H9 (cell line): ENCODE results near the gene GSTK1. TPM values are rescaled to one million over a fixed set of nuclear protein-coding genes. Genes with fewer than 3 reads are reported as not detected.

Experiments
- DNase-seq: peaks from one replicate; pipeline ENCODE4 v3.0.0-alpha.2; 2017
- H2AFZ ChIP-seq: one replicate; pipeline ENCODE4 v1.6.1; 2013; ENCODE audit warnings: mild to moderate bottlenecking, low read length, control low read depth, moderate library complexity
- H2AK5ac ChIP-seq: 2 replicates; pipeline ENCODE4 v1.6.1; 2013; ENCODE audit warnings: low read length, control low read depth, mixed read lengths; ENCODE audit not compliant: insufficient read length
- H2BK120ac ChIP-seq: one replicate; pipeline ENCODE4 v1.6.1; 2013; ENCODE audit warnings: low read depth, mild to moderate bottlenecking, low read length, control low read depth, inconsistent platforms; ENCODE audit not compliant: poor library complexity, severe bottlenecking
- H2BK12ac ChIP-seq: 2 replicates; pipeline ENCODE4 v1.6.1; 2013; ENCODE audit warnings: low read length, control low read depth, mixed read lengths, low read depth; ENCODE audit not compliant: insufficient read length
- H2BK15ac ChIP-seq: 2 replicates; pipeline ENCODE4 v1.6.1; 2013; ENCODE audit warnings: low read depth, low read length, control low read depth
- H2BK20ac ChIP-seq: one replicate; pipeline ENCODE4 v1.6.1; 2013; ENCODE audit warnings: low read depth, mild to moderate bottlenecking, low read length, control low read depth, inconsistent platforms; ENCODE audit not compliant: poor library complexity, severe bottlenecking
- H2BK5ac ChIP-seq: 2 replicates; pipeline ENCODE4 v1.6.1; 2013; ENCODE audit warnings: low read length, control low read depth, mixed read lengths; ENCODE audit not compliant: insufficient read length
- H3K14ac ChIP-seq: 2 replicates; pipeline ENCODE4 v1.6.1; 2013; ENCODE audit warnings: low read length, control low read depth; ENCODE audit not compliant: insufficient read depth
- H3K18ac ChIP-seq: 2 replicates; pipeline ENCODE4 v1.6.1; 2013; ENCODE audit warnings: low read depth, mild to moderate bottlenecking, mixed read lengths, low read length, control low read depth; ENCODE audit not compliant: insufficient read length
- H3K23ac ChIP-seq: 2 replicates; pipeline ENCODE4 v1.6.1; 2013; ENCODE audit warnings: low read length, control low read depth, mixed read lengths, low read depth; ENCODE audit not compliant: insufficient read length
- H3K23me2 ChIP-seq: 2 replicates; pipeline ENCODE4 v1.6.1; 2013; ENCODE audit warnings: low read depth, mild to moderate bottlenecking, mixed read lengths, low read length, control low read depth; ENCODE audit not compliant: insufficient read length, poor library complexity, severe bottlenecking
- H3K27ac ChIP-seq: 2 replicates; pipeline ENCODE4 v1.5.1; 2013; ENCODE audit warnings: low read length, control low read depth, mixed read lengths, low read depth; ENCODE audit not compliant: insufficient read length
- H3K27me3 ChIP-seq: 2 replicates; pipeline ENCODE4 v1.6.1; 2013; ENCODE audit warnings: low read length, control low read depth, inconsistent platforms; ENCODE audit not compliant: insufficient read depth
- H3K4ac ChIP-seq: 2 replicates; pipeline ENCODE4 v1.6.1; 2013; ENCODE audit warnings: low read depth, mild to moderate bottlenecking, control low read depth, inconsistent platforms, low read length, moderate library complexity
- H3K4me1 ChIP-seq: 2 replicates; pipeline ENCODE4 v1.6.1; 2013; ENCODE audit warnings: low read length, control low read depth, inconsistent platforms; ENCODE audit not compliant: insufficient read depth
- H3K4me2 ChIP-seq: 2 replicates; pipeline ENCODE4 v1.6.1; 2013; ENCODE audit warnings: low read length, control low read depth, mixed read lengths; ENCODE audit not compliant: insufficient read length, insufficient read depth
- H3K56ac ChIP-seq: 2 replicates; pipeline ENCODE4 v1.6.1; 2013; ENCODE audit warnings: low read depth, mild to moderate bottlenecking, mixed read lengths, low read length, control low read depth; ENCODE audit not compliant: insufficient read length
- H3K79me1 ChIP-seq: 2 replicates; pipeline ENCODE4 v1.6.1; 2013; ENCODE audit warnings: low read depth, mild to moderate bottlenecking, moderate library complexity, low read length, control low read depth, inconsistent platforms; ENCODE audit not compliant: insufficient read depth, poor library complexity, severe bottlenecking
- H3K79me2 ChIP-seq: 2 replicates; pipeline ENCODE4 v1.6.1; 2013; ENCODE audit warnings: low read length, control low read depth, inconsistent platforms; ENCODE audit not compliant: insufficient read depth
- H3K9ac ChIP-seq: 2 replicates; pipeline ENCODE4 v1.6.1; 2013; ENCODE audit warnings: low read length, control low read depth, mixed read lengths; ENCODE audit not compliant: insufficient read length; ENCODE audit errors: extremely low read depth
- H3K9me3 ChIP-seq: one replicate; pipeline ENCODE4 v1.6.1; 2013; ENCODE audit warnings: low read depth, low read length, inconsistent platforms; ENCODE audit not compliant: control insufficient read depth
- H3T11ph ChIP-seq: one replicate; pipeline ENCODE4 v1.6.1; 2013; ENCODE audit warnings: mild to moderate bottlenecking, low read length, control low read depth, inconsistent platforms
- H4K20me1 ChIP-seq: one replicate; pipeline ENCODE4 v1.6.1; 2013; ENCODE audit not compliant: control insufficient read depth, insufficient read length, insufficient read depth
- H4K5ac ChIP-seq: 2 replicates; pipeline ENCODE4 v1.6.1; 2013; ENCODE audit warnings: low read depth, mild to moderate bottlenecking, mixed read lengths, low read length, control low read depth; ENCODE audit not compliant: insufficient read length
- H4K8ac ChIP-seq: replicated peaks from 2 replicates; pipeline ENCODE4 v1.6.1; 2013; ENCODE audit warnings: low read length, control low read depth, mixed read lengths, low read depth; ENCODE audit not compliant: insufficient read length
- H4K91ac ChIP-seq: 2 replicates; pipeline ENCODE4 v1.6.1; 2013; ENCODE audit warnings: low read depth, mild to moderate bottlenecking, moderate library complexity, mixed read lengths, low read length, control low read depth; ENCODE audit not compliant: insufficient read length
- H3K27ac Mint-ChIP-seq, 3 experiments: 2 replicates in 2 of 3; 3 replicates in 1 of 3; pipeline ENCODE4 v1.8.0; 2020 to 2021; ENCODE audit warnings: mixed read lengths in 3 of 3, mild to moderate bottlenecking in 1 of 3, moderate library complexity in 1 of 3
- H3K27me3 Mint-ChIP-seq: 2 replicates; pipeline ENCODE4 v1.8.0; 2021; ENCODE audit warnings: low read depth, mild to moderate bottlenecking, moderate library complexity, mixed read lengths
- H3K36me3 Mint-ChIP-seq, 3 experiments: 2 replicates in 2 of 3; 3 replicates in 1 of 3; pipeline ENCODE4 v1.8.0; 2020 to 2021; ENCODE audit warnings: low read depth in 3 of 3, mixed read lengths in 3 of 3; ENCODE audit not compliant: insufficient read depth in 1 of 3
- H3K4me1 Mint-ChIP-seq, 2 experiments: 2 replicates each; pipeline ENCODE4 v1.8.0; 2020; ENCODE audit warnings: mixed read lengths in 2 of 2
- H3K4me3 Mint-ChIP-seq, 2 experiments: 2 replicates in 1 of 2; 3 replicates in 1 of 2; pipeline ENCODE4 v1.8.0; 2020 to 2021; ENCODE audit warnings: mild to moderate bottlenecking in 2 of 2, mixed read lengths in 2 of 2, moderate library complexity in 1 of 2
- H3K9me3 Mint-ChIP-seq, 2 experiments: 2 replicates in 1 of 2; 3 replicates in 1 of 2; pipeline ENCODE4 v1.8.0; 2020; ENCODE audit warnings: mild to moderate bottlenecking in 2 of 2, mixed read lengths in 2 of 2, moderate library complexity in 1 of 2
- WGBS: extraction: QIAGEN DNeasy Blood & Tissue Kit; methylation state at CpG from one replicate; pipeline ENCODE4 v1.1.7; 2013; ENCODE audit warnings: missing lambda C conversion rate, low lambda C conversion rate, mixed read lengths; ENCODE audit not compliant: insufficient read length; ENCODE audit errors: extremely low coverage; 5-methylcytosine and 5-hydroxymethylcytosine counted together
- total RNA-seq: library from RNA; stranded (reverse); gene quantifications from 2 replicates; pipeline ENCODE4 v1.2.1, GENCODE V29; 2021
- TF ChIP-seq, protein P1 (sequence below): fragments of 200-600 bp; sonication (generic); conservative IDR thresholded peaks from 3 replicates; pipeline ENCODE4 v1.8.0; 2021; ENCODE audit warnings: antibody characterized with exemption, mild to moderate bottlenecking

Gene GSTK1
- total RNA-seq, 1 experiment from 2014 or later = 36.1 TPM

DNA sequence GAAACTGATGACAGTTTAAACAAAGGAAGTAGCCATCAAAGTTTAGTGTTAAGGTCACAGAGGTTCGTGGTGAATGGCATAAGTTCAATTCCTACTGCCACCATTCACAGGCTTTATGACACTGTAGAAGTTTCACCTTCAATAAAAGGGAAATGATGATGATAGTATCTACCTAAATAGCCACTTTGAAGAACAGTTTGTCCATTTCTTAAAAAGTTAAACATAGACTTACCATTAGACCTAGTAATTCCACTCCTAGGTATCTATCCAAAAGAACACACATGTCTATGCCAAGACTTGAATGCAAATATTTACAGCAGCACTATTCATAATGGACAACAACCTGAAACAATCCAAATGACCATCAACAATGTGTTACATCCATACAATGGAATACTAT, 18.9 kb upstream of the GSTK1 start:
- peaks cover 12% of the 10 kb centered on the region for H3K27me3 Mint-ChIP-seq
- H3K36me3 Mint-ChIP-seq = no peaks in the 10 kb centered on the region
- Histone ChIP-seq H3K27me3 (no peaks in the 10 kb centered on the region), H3K4me1 (no peaks in the 10 kb centered on the region), H3K14ac (no peak overlapping the region), H2BK15ac (no peak overlapping the region), H3K9ac (no peak overlapping the region), H3K27ac (no peak overlapping the region), H3K79me2 (no peaks in the 10 kb centered on the region), H4K20me1 (no peaks in the 10 kb centered on the region), H3K79me1 (no peaks in the 10 kb centered on the region), H2AFZ (no peak overlapping the region), H2BK120ac (no peak overlapping the region), H3K23ac (no peak overlapping the region), H2BK5ac (no peak overlapping the region), H3K4me2 (no peak overlapping the region), H4K91ac (no peak overlapping the region), H3T11ph (no peak overlapping the region), H3K23me2 (no peaks in the 10 kb centered on the region), H4K5ac (no peak overlapping the region), H3K18ac (no peak overlapping the region), H2AK5ac (no peak overlapping the region), H4K8ac (no peak overlapping the region), H3K4ac (no peak overlapping the region), H3K56ac (no peak overlapping the region), H2BK20ac (no peak overlapping the region), H2BK12ac (no peak overlapping the region), H3K9me3 (no peaks in the 10 kb centered on the region)
- peaks cover 3 to 7% of the 10 kb centered on the region in 2 experiments; a peak in 3 of 4 replicates for H3K4me1 Mint-ChIP-seq
- H3K4me3 Mint-ChIP-seq = no peak overlapping the region
- DNase-seq = no peak
- no peaks in the 10 kb centered on the region for H3K9me3 Mint-ChIP-seq
- TF ChIP-seq, protein P1, sequence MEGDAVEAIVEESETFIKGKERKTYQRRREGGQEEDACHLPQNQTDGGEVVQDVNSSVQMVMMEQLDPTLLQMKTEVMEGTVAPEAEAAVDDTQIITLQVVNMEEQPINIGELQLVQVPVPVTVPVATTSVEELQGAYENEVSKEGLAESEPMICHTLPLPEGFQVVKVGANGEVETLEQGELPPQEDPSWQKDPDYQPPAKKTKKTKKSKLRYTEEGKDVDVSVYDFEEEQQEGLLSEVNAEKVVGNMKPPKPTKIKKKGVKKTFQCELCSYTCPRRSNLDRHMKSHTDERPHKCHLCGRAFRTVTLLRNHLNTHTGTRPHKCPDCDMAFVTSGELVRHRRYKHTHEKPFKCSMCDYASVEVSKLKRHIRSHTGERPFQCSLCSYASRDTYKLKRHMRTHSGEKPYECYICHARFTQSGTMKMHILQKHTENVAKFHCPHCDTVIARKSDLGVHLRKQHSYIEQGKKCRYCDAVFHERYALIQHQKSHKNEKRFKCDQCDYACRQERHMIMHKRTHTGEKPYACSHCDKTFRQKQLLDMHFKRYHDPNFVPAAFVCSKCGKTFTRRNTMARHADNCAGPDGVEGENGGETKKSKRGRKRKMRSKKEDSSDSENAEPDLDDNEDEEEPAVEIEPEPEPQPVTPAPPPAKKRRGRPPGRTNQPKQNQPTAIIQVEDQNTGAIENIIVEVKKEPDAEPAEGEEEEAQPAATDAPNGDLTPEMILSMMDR = no peak
- H3K27ac Mint-ChIP-seq = no peak overlapping the region
- no CpG with 5 or more reads among the region's 1 CpG for WGBS
